Fibroblast of lung (primary cell): ENCODE data around the gene UNCX. TPM values are rescaled to one million over a fixed set of nuclear protein-coding genes. Genes with fewer than 3 reads are reported as not detected.

Experiments
- DNase-seq, 2 donors: peaks; one replicate each; pipeline versions ENCODE4 v3.0.0 to v3.0.0-alpha.2; 2010; ENCODE audit warnings: low read depth in 2 of 2
- H2AFZ ChIP-seq: 2 replicates; pipeline ENCODE4 v1.5.1; 2012; ENCODE audit warnings: low read length, control low read depth, inconsistent platforms
- H3K27ac ChIP-seq: 2 replicates; pipeline ENCODE4 v1.5.1; 2011; ENCODE audit warnings: low read length, control low read depth; ENCODE audit not compliant: insufficient read depth
- H3K27me3 ChIP-seq: 2 replicates; pipeline ENCODE4 v1.5.1; 2011; ENCODE audit warnings: mild to moderate bottlenecking, low read length; ENCODE audit not compliant: control insufficient read depth, insufficient read depth
- H3K36me3 ChIP-seq: 2 replicates; pipeline ENCODE4 v1.5.1; 2011; ENCODE audit warnings: low read length; ENCODE audit not compliant: control insufficient read depth, insufficient read depth
- H3K4me1 ChIP-seq: 2 replicates; pipeline ENCODE4 v1.5.1; 2011; ENCODE audit warnings: low read length; ENCODE audit not compliant: control insufficient read depth, insufficient read depth; ENCODE audit errors: extremely low read depth
- H3K4me2 ChIP-seq: 2 replicates; pipeline ENCODE4 v1.5.1; 2011; ENCODE audit warnings: low read length, control low read depth; ENCODE audit not compliant: insufficient read depth; ENCODE audit errors: extremely low read depth
- H3K4me3 ChIP-seq, 4 experiments: fragments of 200-600 bp in 1 of 4; sonication (generic) in 1 of 4; replicated peaks in 1 of 4; 2 replicates each; pipeline ENCODE4 v1.5.1; 2011 to 2016; ENCODE audit warnings: low read length in 4 of 4, low read depth in 3 of 4, mild to moderate bottlenecking in 3 of 4, control low read depth in 2 of 4, inconsistent platforms in 1 of 4, mixed read lengths in 1 of 4; ENCODE audit not compliant: insufficient read depth in 1 of 4; ENCODE audit errors: control extremely low read depth in 1 of 4
- H3K79me2 ChIP-seq: 2 replicates; pipeline ENCODE4 v1.5.1; 2012; ENCODE audit warnings: mild to moderate bottlenecking, low read length, inconsistent platforms; ENCODE audit not compliant: control insufficient read depth, insufficient read depth
- H3K9ac ChIP-seq: 2 replicates; pipeline ENCODE4 v1.5.1; 2011; ENCODE audit warnings: mild to moderate bottlenecking, low read length, control low read depth; ENCODE audit not compliant: insufficient read depth
- H3K9me3 ChIP-seq: 2 replicates; pipeline ENCODE4 v1.5.1; 2012; ENCODE audit warnings: low read depth, low read length; ENCODE audit not compliant: control insufficient read depth, insufficient read depth
- H4K20me1 ChIP-seq: 2 replicates; pipeline ENCODE4 v1.5.1; 2011; ENCODE audit warnings: low read length; ENCODE audit not compliant: control insufficient read depth, insufficient read depth; ENCODE audit errors: extremely low read depth
- EZH2 ChIP-seq: IDR thresholded peaks from 2 replicates; pipeline ENCODE4 v1.5.1; 2012; ENCODE audit warnings: low read length, control low read depth, mild to moderate bottlenecking; ENCODE audit errors: missing control alignments
- polyA minus RNA-seq: library from RNA; depleted of rRNA, polyadenylated mRNA; stranded (reverse); fragments of >200 nt; gene quantifications from 2 replicates; pipeline ENCODE4 v1.2.3, GENCODE V29; 2011; ENCODE audit warnings: low replicate concordance
- polyA plus RNA-seq, 2 donors: library from polyadenylated mRNA; depleted of rRNA in 1 of 2; stranded (reverse) in 1 of 2; unstranded in 1 of 2; fragments of >200 nt; gene quantifications; 2 replicates each; pipeline ENCODE4 v1.2.1, GENCODE V29; 2011 to 2012; ENCODE audit warnings: missing spikeins in 1 of 2
- total RNA-seq: library from RNA; depleted of rRNA; stranded (reverse); fragments of >200 nt; gene quantifications from 2 replicates; pipeline ENCODE4 v1.2.1, GENCODE V29; 2014
- TF ChIP-seq, protein P1 (sequence below), 2 donors: IDR thresholded peaks in 1 of 2; conservative IDR thresholded peaks in 1 of 2; 1 replicate in 1 of 2; 2 replicates in 1 of 2; pipeline ENCODE4 v1.5.1; 2011 to 2012; ENCODE audit warnings: low read length in 2 of 2, control low read depth in 1 of 2, inconsistent platforms in 1 of 2, low read depth in 1 of 2, mild to moderate bottlenecking in 1 of 2

The UNCX gene
- total RNA-seq (not detected in 2 replicates), polyA plus RNA-seq (not detected in 2 replicates), polyA minus RNA-seq (not detected in 2 replicates)
- polyA plus RNA-seq (2012), result not detected in 2 replicates

DNA sequence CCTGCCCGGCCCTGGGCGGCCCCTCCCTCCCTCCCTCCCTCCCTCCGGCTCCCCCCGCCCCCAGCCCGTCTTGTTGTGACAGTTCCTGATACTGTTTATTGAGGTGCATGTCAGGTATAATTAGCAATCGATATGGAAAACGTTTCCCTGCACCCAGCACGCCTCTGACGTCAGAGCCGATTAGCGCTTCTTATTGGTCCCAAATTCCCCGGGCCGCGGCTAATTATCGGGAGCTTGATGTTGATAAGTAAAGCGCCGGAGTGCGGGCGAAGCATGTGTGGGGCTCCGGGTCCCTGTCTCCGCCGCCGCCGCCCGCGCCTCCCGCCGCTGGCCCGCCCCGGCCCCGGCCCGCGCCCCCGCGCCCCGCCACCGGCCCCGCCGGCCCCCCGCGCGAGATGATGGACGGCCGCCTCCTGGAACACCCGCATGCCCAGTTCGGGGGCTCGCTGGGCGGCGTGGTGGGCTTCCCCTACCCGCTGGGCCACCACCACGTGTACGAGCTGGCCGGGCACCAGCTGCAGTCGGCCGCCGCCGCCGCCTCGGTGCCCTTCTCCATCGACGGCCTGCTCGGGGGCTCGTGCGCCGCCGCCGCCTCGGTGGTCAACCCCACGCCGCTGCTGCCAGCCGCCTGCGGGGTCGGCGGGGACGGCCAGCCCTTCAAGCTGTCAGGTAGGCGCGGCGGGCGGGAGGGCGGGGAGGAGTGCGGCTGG is at the start of gene UNCX:
Gene UNCX (plus strand): TSS at position 250 of the 710 bp plus-strand sequence. CDS start 146 bp downstream, at position 396.
- TF ChIP-seq, protein P1, sequence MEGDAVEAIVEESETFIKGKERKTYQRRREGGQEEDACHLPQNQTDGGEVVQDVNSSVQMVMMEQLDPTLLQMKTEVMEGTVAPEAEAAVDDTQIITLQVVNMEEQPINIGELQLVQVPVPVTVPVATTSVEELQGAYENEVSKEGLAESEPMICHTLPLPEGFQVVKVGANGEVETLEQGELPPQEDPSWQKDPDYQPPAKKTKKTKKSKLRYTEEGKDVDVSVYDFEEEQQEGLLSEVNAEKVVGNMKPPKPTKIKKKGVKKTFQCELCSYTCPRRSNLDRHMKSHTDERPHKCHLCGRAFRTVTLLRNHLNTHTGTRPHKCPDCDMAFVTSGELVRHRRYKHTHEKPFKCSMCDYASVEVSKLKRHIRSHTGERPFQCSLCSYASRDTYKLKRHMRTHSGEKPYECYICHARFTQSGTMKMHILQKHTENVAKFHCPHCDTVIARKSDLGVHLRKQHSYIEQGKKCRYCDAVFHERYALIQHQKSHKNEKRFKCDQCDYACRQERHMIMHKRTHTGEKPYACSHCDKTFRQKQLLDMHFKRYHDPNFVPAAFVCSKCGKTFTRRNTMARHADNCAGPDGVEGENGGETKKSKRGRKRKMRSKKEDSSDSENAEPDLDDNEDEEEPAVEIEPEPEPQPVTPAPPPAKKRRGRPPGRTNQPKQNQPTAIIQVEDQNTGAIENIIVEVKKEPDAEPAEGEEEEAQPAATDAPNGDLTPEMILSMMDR (conservative IDR thresholded peaks at IDR 0.05 in 1 of 2, IDR thresholded peaks at IDR 0.05 in 1 of 2; ENCODE audit: low read depth in 1 of 2, low read length in 2 of 2), result no peak
- TF ChIP-seq EZH2, result peak; percentile 90
- DNase-seq, result no peak
- H3K4me3 ChIP-seq, result no peak within 1 kb of the TSS
- no peaks in the 10 kb centered on the region for H3K36me3 ChIP-seq
- no peak within 1 kb of the TSS for H3K4me2 ChIP-seq
- peaks cover 68% of the 10 kb centered on the region for H3K27me3 ChIP-seq
- no peak within 1 kb of the TSS for H3K9ac ChIP-seq
- no peaks in the 10 kb centered on the region for H4K20me1 ChIP-seq
- no peak within 1 kb of the TSS for H2AFZ ChIP-seq
- no peaks in the 10 kb centered on the region for H3K79me2 ChIP-seq
- no peak within 1 kb of the TSS for H3K27ac ChIP-seq
- no peaks in the 10 kb centered on the region for H3K9me3 ChIP-seq
- no peaks in the 10 kb centered on the region for H3K4me1 ChIP-seq

DNA sequence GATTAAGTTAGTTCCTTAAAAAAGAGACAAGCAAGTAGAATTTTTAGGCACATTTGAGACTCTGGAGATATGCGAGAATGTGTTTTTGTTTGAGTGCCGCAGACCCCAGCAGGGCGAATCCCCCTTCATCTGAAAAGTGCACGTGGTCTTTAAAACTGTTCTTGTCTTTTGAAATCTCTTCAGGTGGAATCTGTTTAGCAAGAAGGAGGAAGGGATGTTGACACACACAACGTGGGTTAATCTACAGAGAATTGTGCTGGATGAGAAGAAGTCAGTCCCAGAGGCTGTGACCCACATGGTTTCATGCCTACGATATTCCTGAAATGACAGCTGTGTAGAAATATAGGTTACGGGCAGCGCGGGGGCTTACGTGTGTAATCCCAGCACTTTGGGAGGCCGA is 45.5 kb upstream of the UNCX start:
- Histone ChIP-seq H3K36me3 (no peaks in the 10 kb centered on the region), H3K4me2 (no peak overlapping the region), H3K9me3 (no peaks in the 10 kb centered on the region), H3K27ac (no peak overlapping the region), H3K4me3 (no peak overlapping the region), H3K79me2 (no peaks in the 10 kb centered on the region), H2AFZ (no peak overlapping the region), H3K4me1 (no peaks in the 10 kb centered on the region), H3K9ac (no peak overlapping the region), H4K20me1 (no peaks in the 10 kb centered on the region), H3K27me3 (peaks cover 8% of the 10 kb centered on the region)
- no peak for TF ChIP-seq EZH2
- TF ChIP-seq, protein P1 (conservative IDR thresholded peaks at IDR 0.05 in 1 of 2, IDR thresholded peaks at IDR 0.05 in 1 of 2; ENCODE audit: low read depth in 1 of 2, low read length in 2 of 2), result no peak
- no peak for DNase-seq

DNA sequence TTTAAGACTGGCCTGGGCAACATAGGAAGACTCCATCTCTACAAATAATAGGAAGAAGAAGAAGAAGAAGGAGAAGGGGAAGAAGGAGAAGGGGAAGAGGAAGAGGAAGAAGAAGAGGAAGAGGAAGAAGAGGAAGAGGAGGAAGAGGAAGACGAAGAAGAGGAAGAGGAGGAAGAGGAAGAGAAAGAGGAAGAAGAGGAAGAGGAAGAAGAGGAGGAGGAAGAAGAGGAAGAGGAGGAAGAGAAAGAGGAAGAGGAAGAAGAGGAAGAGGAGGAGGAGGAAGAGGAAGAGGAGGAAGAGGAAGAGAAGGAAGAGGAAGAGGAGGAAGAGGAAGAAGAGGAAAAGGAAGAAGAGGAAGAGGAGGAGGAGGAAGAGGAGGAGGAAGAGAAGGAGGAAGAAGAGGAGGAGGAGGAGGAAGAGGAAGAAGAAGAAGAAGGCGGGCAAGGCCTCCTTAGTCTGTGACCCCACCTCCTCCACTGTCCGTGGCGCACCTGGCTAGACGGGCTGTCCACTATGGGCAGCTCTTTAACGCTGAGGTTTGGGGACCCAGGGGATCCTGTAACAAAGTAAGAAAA is 43.9 kb upstream of the UNCX start:
- Histone ChIP-seq H3K4me2 (no peak overlapping the region), H3K36me3 (no peaks in the 10 kb centered on the region), H3K9me3 (no peaks in the 10 kb centered on the region), H3K27ac (no peak overlapping the region), H2AFZ (no peak overlapping the region), H3K79me2 (no peaks in the 10 kb centered on the region), H3K4me1 (peaks cover 3% of the 10 kb centered on the region), H3K9ac (no peak overlapping the region), H4K20me1 (no peaks in the 10 kb centered on the region), H3K4me3 (no peak overlapping the region), H3K27me3 (peaks cover 8% of the 10 kb centered on the region)
- no peak for DNase-seq
- no peak for TF ChIP-seq EZH2
- TF ChIP-seq, protein P1 (conservative IDR thresholded peaks at IDR 0.05 in 1 of 2, IDR thresholded peaks at IDR 0.05 in 1 of 2; ENCODE audit: low read depth in 1 of 2, low read length in 2 of 2), result no peak
